HG03571 (cell line): ENCODE measurements around the gene GNMT.

Source experiments
- ATAC-seq: cut with Tn5 transposase; IDR thresholded peaks from one replicate; pipeline ENCODE4 v1.9.1; 2021; ENCODE audit not compliant: unreplicated experiment

GNMT gene

GRCh38 chr6:42960243-42961019, at the start of gene GNMT:
Gene GNMT, plus strand, starts transcription at chr6:42960754. Its CDS starts 14 bp downstream, at chr6:42960768.
- no peak for ATAC-seq

- ATAC-seq: no peak
These were observed 49.2 kb upstream of the GNMT start for GRCh38 chr6:42911171-42912021.

- ATAC-seq: no peak
These were observed 46.0 kb upstream of the GNMT start for GRCh38 chr6:42914546-42914945.

GRCh38 chr6:42915732-42916131, 44.8 kb upstream of the GNMT start, which contains the start of gene PTCRA:
Gene PTCRA, plus strand, starts transcription at chr6:42916053. Its CDS starts 17 bp downstream, at chr6:42916070.
- ATAC-seq: no peak

GRCh38 chr6:42916288-42916687, 44.3 kb upstream of the GNMT start:
- ATAC-seq: no peak

GRCh38 chr6:42921801-42922200, 38.8 kb upstream of the GNMT start:
- ATAC-seq: no peak

DNA sequence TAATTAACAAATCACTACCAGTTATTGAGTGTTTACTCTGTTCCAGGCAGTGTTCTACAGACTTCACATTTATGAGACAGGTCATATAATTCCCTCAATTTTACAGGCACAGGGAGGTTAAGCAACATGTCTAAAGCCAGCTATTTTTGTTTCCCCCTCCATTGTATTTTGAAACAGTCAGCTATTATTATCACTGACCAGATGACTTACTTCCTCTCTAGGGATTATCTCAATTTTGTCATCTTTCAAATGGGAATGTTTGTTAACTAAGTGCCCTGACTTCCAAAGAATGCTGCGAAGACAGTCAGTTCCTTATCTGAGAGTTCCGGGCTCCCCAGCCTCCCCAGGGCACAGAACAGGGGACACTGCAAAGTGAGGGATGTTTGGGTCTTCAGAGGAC, 36.9 kb upstream of the GNMT start:
- no peak for ATAC-seq

DNA sequence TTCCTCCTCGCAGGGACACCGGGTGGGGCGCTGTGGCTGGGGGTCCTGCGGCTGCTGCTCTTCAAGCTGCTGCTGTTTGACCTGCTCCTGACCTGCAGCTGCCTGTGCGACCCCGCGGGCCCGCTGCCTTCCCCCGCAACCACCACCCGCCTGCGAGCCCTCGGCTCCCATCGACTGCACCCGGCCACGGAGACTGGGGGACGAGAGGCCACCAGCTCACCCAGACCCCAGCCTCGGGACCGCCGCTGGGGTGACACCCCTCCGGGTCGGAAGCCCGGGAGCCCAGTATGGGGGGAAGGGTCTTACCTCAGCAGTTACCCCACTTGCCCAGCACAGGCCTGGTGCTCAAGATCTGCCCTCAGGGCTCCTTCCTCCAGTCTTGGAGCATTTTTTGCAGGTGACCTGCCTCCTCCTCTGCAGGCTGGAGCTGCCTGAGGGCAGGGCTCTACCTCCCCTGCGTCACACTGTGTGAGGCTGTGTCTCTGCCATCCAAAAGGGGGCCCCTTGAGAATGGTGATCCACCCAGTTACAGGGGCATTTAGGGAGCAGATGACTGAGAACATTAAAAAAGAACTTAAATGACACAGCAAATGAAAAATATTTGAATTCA, 35.2 kb upstream of the GNMT start:
- no peak for ATAC-seq

GRCh38 chr6:42928986-42929820, 31.4 kb upstream of the GNMT start, which contains the start of gene CNPY3:
Gene CNPY3, plus strand, starts transcription at chr6:42929480. Its CDS starts 91 bp downstream, at chr6:42929571.
- ATAC-seq: peak; percentile 69

DNA sequence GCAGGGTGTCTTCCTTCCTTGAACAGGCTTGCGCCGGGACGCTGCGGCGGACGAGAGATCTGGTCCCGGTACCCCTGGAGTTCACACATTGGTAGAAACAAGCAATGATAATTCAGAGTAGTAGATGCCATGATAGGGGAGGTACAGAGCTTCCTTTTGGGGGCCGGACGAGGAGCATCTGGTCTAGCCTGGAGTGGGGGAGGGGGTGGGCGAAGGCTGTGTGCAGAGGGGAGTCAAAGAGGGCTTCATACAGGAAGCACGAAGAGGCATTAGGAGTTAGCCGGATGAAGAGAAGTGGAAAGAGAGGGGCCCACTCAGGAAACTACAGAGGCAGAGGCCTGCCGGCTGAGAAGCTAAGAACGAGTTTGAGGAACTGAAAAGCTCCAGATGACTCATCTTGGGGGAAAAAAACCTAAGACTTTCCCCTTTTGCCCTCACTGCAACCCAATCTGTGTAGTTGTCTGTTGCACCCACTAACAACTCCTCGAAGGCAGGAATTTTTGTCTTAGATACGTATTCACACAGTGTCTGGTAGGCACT, 30.7 kb upstream of the GNMT start:
- ATAC-seq: peak; percentile 67

- no peak for ATAC-seq
These were observed 28.1 kb upstream of the GNMT start for GRCh38 chr6:42932412-42932811.

- ATAC-seq: no peak
These were observed 27.3 kb upstream of the GNMT start for GRCh38 chr6:42933205-42933604.

- ATAC-seq: no peak
These were observed 25.2 kb upstream of the GNMT start for GRCh38 chr6:42935322-42935721.

DNA sequence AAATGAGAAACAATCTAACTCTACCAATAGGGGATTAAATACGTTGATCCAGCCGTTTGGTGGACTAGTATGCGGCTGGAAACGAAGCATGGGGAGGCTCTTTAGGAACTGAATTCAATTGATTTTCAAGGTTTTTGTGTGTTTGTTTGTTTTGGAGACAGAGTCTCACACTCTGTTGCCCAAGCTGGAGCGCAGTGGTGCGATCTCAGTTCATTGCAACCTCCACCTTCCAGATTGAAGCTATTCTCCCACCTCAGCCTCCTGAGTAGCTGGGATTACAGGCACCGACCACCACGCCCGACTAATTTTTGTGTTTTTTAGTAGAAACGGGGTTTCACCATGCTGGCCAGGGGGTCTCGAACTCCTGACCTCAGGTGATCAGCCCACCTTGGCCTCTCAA, 24.2 kb upstream of the GNMT start:
- no peak for ATAC-seq

DNA sequence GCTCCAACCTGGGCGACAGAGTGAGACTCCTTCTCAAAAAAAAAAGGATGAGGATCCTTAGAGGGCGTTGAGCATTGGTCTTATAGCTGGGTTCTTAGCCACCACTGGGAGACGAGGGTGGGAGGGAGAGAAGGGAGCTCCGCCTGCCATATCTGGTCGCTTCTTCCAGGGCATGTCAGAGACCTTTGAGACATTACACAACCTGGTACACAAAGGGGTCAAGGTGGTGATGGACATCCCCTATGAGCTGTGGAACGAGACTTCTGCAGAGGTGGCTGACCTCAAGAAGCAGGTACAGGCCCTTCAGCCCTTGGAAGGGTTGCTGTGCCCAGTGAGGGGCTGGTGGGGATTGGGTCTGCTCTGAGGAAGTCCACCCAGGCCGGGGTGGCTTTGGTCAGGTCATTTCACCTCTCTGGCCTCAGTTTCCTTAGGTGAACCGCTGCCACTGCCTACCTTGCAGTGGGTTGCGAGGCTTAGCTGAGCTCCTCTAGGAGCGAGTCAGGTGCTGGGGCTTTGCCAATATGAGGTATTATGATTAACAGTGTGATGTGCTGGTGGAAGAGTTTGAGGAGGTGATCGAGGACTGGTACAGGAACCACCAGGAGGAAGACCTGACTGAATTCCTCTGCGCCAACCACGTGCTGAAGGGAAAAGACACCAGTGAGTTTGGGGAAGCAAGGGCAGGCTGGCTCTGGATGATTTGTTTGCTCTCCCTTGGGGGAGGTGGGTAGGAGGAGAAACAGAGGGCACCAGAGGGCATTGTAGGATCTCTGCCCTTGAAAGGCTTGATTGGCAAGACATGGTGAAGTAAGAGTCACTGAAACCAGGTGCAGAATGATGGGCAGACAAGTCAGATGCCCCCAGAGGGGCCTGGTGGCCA, 22.8 kb upstream of the GNMT start:
- no peak for ATAC-seq

- ATAC-seq: no peak
These were observed 22.1 kb upstream of the GNMT start for GRCh38 chr6:42938428-42938796.

GRCh38 chr6:42938987-42939809, 21.4 kb upstream of the GNMT start:
- no peak for ATAC-seq

DNA sequence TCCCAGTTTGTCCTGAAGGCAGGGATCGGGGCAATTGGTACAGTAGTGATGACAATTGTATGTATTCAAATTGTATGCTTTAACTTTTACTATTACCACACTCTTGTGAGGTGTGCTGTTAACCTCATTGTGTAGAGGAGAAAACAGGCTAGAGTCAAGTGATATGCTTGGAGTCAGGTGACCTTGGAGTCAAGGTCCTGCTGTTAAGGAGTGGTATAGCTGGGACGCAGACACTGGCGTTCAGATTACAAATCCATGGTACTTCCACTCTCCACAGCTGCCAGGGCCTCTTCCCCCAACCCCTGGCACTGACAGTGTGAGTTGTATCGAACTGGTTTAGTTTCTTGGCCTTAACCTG, 20.8 kb upstream of the GNMT start:
- no peak for ATAC-seq
